Embryonic facial prominence (tissue), 1 donor: ENCODE data around the gene AP5Z1.

Experiments
- DNase-seq: peaks from one replicate; pipeline ENCODE4 v3.0.0-alpha.2; 2016; ENCODE audit errors: extremely low spot score

The AP5Z1 gene

DNA sequence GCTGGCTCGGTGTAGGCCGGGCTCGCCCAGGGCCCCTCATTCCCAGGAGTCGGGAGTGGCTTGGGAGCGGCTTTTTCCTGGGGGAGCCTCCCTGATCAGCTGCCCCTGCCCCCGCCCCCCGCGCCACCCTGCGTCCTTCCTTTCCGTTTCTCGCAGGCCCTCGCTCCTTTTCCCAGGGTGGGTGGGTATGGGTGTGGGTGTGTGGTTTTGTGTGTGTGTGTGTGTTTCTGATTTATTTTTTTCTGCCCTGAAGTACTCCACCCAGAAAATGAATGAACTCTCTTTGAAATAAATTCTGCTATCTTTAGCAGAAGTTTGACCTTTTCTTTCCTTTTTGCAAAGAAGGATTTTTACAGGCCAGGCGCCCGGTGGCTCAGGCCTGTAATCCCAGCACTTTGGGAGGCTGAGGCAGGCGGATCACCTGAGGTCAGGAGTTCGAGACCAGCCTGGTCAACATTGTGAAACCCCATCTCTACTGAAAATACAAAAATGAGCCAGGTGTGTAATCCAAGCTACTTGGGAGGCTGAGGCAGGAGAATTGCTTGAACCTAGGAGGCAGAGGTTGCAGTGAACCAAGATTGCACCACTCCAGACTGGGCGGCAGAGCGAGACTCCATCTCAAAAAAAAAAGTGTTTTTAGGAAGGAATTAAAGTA, 30.0 kb upstream of the AP5Z1 start:
- DNase-seq = no peak

DNA sequence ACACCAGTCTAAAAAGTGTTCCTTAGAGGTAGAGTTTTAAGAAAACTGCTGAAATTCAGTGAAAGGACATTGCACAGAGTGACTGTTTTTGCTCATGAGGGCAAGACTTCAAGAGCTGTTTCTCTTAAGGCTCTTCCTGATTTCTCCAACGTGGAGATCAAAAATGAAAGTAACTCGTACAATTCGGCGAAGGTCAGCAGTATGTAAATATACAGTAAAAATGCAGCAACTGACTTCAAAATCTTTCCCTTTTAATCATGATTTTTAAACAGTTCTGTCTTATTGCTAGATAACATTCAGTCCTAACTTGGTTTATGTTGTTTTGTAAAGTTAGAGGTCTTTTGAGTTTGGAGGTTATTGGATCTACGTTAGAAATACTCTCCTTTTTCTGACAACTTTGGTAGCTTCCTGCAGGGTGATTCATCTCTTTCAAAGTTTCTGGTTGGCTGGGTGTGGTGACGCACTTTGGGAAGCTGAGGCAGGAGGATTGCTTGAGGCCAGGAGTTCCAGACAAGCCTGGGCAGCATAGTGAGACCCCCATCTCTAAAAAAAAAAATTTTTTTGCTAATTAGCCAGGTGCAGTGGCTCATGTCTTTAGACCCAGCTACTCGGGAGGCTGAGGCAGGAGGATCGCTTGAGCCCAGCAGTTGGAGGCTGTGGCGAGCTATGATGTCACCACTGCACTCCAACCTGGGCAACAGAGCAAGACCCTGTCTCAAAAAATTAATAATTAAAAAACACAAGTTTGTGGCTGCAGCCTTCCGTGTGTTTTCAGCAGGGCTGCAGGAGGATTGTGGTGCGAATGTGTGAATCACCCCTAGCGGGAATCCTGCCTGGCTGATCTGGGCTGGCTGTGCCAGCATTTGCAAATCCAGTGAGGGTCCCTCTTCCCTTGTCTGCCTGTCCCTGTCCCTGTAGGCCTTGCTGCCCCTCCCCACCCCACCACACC, 29.2 kb upstream of the AP5Z1 start:
- no peak for DNase-seq

DNA sequence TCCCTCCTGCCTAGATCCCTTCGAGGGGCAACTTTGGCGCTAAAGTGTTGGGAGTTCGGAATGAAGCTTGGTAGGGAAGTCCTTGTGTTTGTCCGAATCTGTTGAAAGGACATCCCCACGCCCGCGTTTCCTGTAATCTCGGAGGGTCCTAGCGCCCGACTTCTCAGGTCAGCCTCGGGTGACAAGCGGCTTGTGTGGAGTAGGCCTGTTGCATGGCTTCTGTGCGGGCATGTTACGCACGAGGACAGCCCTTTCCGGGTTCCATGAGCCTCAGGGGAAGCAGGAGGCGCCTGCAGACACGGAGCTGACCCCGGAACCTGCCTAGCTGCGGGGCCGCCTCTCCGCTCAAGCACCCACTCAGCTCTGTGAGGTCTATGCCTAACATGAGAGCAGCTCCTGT, 28.4 kb upstream of the AP5Z1 start:
- no peak for DNase-seq

DNA sequence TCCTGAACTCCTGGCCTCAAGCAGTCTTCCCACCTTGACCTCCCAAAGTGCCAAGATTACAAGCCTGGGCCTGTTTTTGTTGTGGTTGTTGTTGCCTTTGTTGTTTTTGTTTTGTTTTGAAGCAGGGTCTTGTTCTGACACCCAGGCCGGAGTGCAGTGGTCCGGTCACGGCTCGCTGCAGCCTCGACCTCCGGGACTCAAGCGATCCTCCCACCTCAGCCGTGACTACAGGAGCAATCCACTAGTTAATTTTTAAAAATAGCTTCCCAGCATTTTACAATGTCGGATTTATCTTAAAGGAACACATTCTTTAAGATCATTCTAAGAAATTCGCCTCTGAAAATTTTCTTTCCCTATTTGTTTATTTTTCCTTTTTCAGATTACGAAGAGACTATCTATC, 27.7 kb upstream of the AP5Z1 start:
- no peak for DNase-seq

DNA sequence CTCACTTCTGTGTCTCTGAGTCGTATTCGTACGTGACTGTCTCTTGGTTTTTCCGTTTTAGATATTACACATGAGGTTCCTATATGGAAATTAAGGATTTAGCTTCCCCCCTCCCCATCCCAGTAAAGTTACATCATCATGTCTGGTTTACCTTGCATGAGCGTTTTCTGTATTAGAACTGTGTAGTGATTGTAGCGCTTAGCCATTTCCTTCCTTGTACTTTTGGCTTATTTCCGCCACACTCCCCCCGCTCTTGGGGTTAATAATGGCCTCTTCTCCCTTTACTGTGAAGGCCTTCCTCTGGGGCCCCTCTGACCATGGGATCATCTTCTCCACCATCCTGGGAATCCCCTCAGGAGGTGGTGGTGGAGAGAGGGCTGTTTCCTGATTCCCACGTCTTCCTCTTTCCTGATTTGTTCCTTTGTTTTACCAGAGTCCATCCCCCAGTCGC, 27.2 kb upstream of the AP5Z1 start:
- no peak for DNase-seq

DNA sequence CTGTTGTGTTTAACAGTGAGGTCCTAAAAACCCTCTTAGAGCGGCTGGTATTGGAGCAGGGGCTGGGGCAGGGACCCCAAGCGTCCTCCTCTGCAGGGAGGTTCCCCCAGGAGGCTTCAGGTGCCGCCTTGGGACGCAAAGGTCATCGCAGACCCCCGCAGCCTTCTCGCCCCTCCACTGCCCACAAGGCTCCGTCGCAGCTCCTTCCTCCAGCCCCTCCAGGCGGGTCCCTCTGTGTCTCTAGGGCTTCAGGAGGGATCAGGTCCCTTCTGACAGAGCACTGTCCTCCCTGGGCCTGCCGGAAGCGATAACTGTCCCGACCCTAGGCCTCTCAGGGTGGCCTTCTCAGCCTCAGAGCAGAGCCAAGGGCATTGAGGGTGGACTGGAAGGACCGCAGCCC, 26.1 kb upstream of the AP5Z1 start:
- no peak for DNase-seq

DNA sequence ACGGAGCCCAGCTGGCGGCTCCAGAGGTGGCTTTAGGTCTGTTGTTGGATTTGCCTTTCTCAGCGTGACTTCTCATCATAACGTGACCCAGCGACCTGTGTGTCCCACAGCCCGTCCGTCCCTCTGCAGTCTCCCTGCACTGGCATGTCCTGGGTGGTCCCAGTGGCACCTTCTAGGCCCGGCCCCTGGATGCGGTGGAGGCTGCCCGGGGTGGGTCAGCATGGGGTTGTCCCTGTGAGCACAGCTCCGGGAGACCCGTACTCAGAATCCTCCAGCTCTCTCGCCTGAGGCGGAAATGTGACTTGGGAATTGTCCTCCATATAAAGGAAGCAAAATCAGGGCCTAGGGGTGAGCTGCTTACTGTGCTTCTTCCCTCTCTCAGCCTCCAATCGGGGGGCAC, 25.6 kb upstream of the AP5Z1 start:
- no peak for DNase-seq

DNA sequence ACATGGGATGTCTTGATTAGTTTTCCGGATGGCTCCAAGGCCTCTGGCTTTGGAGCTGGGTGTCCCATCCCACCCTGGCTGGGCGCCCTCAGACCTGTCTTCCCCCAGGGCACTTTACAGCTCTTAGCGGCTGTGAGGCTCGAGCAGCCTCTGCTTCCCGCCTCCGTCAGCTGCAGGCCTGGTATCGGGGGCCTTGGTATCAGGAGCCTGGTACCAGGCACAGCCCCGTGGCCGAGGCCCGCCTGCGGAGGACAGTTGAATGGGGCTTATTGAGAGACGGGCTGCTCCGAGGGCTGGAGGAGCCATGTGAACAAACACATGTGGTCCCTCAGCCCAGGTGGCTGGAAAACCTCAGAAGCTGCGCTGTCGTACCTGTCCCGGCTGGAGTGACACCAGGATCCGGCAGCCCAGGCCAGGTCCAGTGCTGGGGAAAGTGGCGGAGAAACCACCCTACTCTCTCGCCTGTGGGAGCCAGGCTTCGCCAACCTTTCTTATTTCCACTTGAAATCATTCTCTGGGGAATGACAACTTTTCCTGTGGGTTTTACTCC, 23.9 kb upstream of the AP5Z1 start:
- DNase-seq = no peak

DNA sequence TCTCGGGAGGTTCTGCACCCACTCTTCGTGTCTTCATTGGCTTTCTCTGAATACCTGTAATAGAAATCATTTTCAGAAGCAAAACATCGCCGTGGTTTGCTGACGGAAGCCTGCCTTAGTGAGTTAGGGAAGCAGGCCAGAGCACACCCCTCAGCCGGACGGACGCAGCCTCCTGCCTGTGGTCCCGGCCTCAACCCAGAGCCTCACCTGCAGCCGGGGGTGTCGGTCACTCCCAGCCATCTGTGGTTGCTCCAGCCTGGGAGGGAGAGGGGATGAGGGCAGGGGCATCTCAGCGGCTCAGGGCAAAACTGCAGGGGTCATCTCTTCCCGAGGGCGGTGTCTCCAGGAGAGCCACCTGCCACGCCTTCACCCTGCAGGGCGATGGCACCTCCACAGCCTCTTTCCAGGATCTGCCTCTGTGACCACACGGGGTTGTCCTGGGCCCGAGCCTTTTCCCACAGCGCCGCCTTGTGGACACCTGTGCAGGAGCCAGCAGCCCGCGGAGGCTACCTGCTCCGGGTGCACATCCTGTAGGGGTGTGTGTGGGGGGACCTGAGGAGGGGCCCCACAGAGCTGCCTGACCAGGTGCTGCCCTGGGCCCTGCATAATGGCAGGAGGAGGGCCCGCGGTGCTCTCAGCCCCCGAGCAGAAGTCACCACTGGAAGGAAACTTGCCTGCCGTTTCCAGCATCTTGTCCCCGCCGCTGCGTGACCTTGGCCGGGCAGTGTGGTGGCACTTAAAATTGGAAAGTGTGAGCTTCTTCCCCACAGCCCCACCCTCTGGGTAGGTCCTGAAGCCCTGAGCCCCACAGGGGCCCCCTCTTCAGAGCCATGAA, 21.6 kb upstream of the AP5Z1 start:
- no peak for DNase-seq

DNA sequence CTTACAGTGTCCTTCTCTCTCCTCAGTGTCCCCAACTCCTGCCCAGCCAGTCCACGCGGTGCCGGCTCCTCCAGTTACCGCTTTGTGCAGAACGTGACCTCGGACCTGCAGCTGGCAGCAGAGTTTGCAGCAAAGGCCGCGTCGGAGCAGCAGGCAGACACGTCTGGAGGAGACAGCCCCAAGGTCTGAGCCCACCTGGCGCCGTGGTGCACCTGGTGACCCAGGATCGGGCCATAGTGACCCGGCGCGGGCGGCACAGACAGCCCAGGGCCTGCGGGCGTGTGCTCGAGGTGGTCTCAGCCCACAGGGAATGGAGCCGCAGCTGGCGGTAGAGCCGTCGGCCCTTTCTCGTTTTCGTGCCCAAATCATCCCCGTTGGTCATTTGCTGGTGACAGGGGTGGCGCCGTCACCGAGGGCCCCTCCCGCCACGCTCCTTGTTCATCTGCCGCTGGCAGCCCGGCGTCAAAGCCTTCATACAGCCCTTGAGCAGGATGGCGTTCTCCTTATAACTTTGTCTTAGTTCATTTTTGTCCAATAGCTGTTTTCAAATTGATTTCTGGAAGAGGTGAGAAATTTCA, 20.9 kb upstream of the AP5Z1 start:
- no peak for DNase-seq

DNA sequence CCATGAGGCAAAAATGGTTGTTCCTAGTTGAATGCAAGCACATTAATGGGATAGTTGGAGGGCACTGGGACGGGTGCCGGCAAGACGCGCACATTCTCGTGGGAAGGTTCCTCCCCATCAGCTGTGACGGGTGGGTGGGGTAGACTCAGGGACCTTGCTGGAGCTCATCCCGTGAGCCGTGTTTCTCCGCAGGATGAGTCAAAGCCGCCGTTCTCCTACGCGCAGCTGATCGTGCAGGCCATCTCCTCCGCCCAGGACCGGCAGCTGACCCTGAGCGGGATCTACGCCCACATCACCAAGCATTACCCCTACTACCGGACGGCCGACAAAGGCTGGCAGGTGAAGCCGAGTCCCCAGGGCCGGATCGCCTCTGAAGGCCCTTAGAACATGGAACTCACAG, 20.4 kb upstream of the AP5Z1 start:
- no peak for DNase-seq

DNA sequence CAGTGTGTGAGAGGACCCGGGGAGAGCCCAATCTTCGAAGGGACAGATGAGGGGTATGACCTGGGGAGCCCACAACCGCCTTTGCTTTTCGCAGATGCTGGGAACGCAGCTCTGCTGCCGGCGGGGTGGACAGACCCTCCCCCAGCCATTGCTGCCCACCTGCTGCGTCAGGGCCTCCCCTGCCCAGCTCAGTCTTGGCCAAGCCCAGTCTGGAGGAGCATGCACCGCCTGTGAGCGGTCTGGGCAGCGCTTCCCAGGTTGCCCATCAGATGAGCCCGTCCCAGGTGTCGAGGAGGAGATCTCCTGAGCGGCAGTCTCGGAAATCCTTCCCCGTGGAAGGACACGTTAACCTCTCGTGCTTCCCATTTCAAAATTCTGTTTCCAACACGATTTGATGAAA, 17.3 kb upstream of the AP5Z1 start:
- no peak for DNase-seq

DNA sequence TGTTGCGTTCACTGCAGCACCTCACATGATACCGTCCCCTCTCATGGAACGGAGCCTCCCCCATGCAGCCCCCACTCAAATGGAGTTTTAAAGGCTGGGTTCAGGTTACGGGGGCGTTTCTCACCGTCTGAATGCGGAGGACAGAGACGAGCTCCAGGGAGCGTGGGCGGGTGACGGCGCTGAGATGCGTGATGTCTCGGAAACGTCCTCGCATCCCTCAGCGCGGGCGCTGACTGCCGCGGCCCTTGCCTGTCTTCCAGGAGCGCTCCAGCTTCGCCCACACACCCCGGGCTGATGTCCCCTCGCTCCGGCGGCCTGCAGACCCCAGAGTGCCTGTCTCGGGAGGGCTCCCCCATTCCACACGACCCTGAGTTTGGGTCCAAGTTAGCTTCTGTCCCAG, 16.6 kb upstream of the AP5Z1 start:
- no peak for DNase-seq

DNA sequence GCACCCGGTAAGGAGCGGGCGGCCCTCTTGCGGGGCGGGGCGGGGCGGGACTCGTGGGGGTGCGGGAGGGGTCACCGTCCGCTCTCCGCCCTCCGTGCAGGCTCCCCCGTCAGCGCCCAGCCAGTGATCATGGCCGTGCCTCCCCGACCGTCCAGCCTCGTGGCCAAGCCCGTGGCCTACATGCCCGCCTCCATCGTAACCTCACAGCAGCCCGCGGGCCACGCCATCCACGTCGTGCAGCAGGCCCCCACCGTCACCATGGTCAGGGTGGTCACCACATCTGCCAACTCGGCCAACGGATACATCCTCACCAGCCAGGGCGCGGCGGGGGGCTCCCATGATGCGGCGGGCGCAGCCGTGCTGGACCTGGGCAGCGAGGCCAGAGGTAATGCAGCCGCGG, 16.2 kb upstream of the AP5Z1 start:
- DNase-seq = no peak

DNA sequence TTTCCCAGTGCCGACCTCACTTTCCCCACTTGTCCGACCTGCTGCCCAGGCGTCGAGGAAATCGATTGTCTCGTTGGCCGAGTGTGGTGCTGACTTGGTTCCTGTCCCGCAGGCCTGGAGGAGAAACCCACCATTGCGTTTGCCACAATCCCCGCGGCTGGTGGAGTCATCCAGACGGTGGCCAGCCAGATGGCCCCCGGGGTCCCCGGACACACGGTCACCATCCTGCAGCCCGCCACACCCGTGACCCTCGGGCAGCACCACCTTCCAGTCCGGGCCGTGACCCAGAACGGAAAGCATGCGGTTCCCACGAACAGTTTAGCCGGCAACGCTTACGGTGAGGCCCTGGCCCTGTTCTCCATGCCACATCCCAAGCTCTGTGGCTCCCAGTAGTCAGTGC, 14.5 kb upstream of the AP5Z1 start:
- no peak for DNase-seq

DNA sequence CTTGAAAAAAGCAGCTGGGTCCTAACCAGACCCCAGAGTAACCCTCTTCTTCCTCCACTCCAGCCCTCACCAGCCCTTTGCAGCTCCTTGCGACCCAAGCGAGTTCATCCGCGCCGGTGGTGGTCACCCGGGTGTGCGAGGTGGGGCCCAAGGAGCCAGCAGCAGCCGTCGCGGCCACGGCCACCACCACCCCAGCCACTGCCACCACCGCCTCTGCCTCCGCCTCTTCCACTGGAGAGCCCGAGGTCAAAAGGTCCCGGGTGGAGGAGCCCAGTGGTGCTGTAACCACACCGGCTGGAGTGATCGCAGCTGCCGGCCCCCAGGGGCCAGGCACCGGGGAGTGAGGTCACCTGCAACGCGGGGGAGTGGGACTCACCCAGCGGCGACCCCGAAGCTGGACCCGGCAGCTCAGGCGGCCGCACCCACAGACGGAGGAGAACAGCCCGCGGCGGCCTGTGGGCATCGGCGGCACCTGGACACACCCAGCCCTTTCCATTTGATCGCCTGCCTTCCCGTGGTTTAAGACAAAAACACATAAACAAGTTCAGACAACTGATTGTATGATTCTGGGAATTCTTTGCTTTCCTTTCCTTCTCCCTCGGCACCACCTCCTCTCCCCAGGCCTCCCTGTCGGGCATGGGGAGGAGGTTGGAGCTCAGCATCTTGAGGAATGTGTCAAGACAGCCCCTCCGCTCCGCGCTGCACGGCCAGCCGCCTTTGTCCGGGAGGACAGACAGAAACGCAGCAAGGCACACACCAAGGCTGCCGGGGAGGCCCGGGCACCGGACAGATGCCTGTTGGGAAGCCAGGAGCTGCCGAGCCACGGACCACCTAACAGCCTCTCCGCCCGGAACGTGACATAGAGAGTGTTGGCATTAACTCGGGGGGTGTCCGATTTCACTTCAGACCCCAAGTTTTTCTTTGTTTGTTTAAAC, 13.0 kb upstream of the AP5Z1 start:
- no peak for DNase-seq

DNA sequence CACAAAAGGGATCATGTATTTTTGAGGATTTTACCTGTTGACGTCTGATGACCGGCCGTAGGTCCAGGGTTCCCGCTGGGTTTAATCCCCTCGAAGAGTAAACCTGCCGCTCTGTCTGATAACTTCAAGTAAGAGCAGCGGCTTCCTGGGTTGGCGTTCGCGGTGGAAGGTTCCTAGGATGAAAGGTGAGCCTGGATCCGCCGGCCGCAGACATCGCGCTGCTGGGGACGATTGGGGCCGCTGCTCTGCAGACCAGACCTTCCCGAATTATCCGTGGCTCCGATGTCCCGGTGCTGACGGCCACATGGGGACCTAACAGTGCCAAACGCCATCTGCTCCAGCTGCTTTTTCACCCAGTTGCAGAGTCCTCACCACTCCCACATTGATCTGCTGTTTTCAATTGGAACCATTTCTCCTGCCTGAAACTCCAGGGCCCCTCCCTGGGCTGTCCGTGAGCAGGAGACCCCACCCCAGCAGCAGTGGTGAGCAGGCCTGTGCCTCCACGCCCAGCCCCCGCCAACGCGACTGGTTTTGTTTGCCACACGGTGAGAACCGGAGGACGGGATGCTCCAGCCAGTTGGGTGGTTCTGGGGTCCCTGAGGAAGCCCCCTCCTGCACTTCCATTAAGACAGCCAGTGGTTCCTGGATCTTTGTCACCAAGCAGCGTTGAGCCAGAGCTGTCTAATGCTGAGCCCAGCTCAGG, 12.2 kb upstream of the AP5Z1 start:
- no peak for DNase-seq

DNA sequence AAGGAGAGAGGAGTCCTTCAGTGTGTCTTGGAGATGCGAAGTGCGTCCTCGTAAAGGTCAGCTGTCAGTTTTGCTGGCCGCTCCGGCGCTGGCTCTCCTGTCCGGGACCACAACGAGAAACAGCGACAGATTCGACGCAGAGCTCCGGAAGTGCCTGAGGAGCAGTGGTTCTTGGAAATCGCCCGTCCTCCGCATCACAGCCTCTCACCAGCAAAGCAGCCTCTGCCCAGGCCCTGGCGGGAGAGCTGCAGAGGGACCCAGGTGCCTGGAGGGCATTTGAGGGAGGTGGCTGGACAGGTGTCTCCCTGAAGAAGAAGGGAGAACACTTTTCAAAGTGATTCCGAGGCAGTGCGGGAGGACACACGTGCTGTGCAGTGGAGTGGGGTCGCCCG, 11.6 kb upstream of the AP5Z1 start:
- DNase-seq = no peak

DNA sequence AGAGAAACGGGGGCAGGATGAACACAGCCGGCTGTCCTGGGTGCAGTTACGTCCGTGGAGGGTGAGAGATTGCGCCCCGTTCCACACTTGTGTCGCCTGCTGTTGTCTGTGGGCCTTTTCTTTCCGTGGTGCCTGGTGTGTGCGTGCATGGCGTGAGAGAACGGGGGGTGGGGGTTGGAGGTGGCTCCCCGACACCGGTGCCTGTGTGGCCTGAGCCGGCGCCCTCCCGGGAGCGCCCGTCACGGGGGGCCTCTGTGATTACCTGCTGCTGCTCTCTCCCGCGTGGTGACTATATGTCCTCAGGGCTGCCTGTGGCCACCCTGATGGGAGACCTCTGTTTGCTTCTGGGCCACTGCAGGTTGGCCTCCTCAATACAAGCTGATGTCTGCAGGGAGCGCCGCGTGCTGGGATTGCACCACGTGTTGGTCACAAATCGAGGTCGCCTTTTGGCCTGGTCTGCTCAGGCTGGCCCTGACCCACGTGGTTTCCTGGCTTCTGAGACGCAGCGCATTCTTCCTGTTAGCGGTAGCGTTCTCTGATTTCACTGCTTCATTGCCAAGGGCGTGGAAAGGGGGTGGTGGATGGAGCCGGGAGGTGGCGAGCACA, 10.9 kb upstream of the AP5Z1 start:
- no peak for DNase-seq
